Hematopoietic multipotent progenitor cell treated with erythropoietin and hydrocortisone succinate and interleukin-3 and kit ligand, for 17 days (in vitro differentiated cells): Measurements from ENCODE around the gene PRRC1.
"Not testable (repeated sequence)": the region's sequence is repeated elsewhere in the genome, so short reads cannot be mapped to it uniquely, and the experiment has no call there.

ENCODE experiments used
- DNase-seq: peaks from one replicate; pipeline ENCODE4 v3.0.0-alpha.2; 2015; ENCODE audit warnings: low spot score

The PRRC1 gene

DNA sequence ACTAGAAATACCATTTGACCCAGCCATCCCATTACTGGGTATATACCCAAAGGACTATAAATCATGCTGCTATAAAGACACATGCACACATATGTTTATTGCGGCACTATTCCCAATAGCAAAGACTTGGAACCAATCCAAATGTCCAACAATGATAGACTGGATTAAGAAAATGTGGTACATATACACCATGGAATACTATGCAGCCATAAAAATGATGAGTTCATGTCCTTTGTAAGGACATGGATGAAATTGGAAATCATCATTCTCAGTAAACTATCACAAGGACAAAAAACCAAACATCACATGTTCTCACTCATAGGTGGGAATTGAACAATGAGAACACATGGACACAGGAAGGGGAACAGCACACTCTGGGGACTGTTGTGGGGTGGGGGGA lies 27.8 kb downstream of the PRRC1 start:
- DNase-seq: not testable (repeated sequence)

DNA sequence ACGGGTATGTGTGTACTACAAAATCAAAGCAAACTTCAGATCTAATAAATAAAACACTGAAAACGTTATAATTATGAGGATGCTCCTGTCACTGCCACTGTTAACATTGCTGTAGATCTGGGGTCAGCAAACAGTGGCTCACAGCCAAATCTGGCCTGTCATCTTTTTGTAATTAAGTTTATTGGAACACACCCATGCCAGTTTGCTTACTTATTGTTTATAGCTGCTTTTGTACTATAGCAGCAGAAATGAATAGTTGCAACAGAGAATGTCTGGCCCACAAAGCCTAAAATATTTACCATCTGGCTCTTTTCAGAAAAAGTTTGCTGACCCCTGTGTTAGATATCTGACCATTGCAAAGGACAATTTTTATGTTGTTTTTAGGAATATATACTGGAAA lies 32.1 kb downstream of the PRRC1 start:
- DNase-seq: no peak

DNA sequence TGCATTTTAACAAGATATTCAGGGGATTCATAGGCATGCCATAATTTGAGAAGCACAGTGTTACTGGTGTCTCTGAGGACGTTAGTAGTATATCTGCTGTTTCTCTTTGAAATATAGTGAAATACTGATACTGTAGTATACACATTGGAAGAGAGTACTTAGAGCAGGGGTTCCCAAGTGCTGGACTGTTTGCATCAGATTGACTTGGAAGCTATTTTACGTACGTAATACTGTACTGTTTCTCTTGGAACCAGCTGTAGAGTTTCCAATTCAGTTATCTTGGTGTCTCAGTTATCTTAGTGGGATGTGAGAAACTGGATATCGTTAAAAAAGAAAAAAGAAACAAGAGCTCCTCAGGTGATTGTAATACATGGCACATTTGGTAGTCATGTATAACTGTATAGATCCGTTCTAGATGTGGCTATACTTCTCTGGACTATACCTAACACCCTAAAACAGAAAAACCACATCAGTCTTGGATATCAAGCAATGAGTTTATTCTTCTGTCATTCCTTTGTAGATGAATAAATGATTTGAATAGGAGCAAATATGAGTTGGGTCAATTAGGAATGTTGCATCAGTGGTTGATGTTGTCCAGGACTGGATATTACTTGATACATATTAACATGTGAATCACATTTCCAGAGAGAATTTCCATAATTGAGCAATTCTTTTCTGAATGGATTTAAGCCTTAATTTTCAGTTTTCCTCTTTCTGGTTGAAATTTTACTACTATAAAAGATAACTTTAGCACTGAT lies 33.4 kb downstream of the PRRC1 start:
- no peak for DNase-seq

DNA sequence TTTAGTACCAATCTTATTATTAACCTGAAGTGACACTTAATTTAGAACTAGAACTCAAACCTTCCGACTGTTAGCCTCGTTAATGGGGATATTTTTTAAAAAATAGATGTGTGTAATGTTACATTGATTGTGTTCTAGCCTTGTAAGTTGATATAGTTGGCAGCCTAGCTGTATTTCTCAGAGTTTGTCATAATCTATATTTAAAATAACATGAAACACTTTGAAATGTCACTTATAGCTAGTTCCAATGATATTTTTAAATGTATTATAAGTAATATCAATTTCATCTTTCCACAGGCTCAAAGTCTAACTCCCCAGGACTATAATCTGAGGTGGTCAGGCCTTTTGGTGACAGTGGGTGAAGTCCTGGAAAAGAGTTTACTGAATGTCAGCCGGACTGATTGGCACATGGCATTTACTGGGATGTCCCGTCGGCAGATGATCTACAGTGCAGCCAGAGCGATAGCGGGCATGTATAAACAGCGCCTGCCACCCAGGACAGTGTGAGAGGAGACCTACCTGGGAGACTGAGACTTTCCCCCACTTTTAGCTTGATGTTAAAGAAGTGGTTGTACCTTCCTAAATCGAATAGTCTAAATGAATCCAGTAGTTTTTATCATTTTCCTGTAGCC lies 34.1 kb downstream of the PRRC1 start:
- no peak for DNase-seq

DNA sequence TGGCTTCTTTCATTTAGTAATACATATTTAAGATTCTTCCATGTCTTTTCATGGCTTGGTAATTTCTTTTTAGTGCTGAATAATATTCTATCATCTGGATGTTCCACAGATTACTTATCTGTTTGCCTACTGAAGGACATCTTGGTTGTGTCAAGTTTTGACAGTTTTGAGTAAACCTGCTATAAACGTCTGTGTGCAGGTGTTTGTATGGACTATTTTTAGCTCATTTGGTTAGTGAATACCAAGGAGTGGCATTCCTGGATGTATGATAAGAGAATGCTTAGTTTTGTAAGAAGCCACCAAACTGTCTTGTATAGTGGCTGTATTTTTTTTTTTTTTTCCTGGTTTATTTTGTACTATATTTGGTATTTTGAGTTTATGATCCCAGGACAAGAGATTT lies 38.4 kb downstream of the PRRC1 start:
- DNase-seq: no peak

DNA sequence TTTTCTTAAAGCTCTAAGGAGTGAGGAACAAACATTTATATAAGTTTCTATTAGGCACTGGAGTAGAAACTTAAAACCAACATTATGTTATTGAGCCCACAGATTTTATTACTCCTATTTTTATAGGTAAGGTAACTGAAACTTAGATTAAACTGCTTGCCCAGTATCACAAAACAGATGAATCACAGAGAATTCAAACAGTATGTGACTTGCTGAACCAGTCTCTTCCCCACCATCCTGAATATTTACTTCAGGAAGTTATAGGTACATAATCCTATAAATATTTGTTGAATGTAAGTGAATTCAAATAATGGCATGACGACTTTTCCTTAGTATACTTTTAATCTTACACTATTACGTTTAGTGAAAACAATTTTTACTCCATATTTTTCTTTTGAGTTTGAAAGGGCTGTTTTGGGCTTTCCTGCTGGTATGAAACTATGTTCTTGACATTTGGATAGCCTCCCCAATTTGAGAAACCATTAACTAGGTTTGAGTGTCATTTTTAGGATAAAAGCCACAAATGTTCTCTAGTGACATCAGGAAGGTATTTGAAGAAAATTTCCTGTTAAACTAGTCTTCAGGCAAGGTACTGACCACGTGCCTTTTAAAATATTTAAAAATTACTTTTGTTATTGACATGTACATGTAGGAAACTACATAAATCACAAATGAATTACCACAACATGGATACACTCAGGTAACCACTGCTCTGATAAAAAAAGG lies 39.3 kb downstream of the PRRC1 start:
- DNase-seq: no peak

DNA sequence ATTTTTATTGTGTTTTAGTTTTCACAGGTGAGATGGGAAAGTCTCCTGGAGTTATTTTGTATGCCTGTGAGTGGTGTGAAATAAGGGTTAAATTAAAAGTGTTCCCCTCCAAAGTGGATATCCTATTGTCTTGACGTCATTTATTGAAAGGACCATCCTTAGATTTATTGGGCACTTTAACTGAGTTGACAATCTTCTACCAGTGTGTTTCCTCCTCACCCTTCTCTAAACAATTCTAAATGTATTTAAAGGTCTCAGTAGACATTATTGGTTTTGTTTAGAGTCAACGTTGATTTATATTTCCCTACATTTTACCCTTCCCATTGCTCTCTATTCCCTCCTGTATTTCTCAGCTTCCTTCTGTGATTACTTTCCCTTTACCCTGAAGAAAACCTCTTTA lies 40.8 kb downstream of the PRRC1 start:
- no peak for DNase-seq

DNA sequence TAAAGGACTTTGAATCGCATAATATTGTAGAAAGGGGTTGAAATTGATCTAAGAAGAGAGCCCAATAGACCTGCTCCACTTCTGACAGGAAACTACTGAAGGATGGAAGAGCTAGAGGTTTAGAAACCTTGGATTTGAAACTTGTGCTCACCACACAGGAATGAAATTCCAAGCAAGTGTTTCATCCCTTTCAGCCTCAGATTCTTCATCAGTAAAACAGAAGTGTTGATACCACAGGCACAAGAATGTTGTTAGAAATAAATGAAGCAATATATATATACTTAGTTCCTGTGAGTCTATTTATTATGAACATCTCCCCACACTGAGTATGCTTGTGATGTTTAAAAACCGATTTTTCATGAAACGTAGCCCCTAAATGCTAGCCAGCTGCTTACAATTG lies 43.8 kb downstream of the PRRC1 start:
- no peak for DNase-seq

DNA sequence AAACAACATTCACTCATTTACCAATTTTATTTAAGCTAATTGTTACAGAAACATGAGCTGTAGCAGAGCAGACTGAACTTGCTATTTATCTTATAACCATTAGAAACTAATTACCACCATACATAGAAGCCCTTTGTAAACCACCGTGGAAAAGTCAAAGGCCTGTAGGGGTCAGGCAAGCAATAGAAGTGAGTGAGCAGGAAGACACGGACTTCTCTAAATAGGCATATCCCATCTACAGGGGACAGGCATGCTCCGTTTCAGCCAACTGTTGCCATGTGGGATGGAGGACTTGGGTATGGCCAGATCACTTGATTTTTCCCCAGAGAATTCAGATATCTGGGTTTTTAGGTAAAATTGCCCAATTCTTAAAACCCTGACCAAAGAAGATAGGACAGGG lies 44.8 kb downstream of the PRRC1 start:
- no peak for DNase-seq

DNA sequence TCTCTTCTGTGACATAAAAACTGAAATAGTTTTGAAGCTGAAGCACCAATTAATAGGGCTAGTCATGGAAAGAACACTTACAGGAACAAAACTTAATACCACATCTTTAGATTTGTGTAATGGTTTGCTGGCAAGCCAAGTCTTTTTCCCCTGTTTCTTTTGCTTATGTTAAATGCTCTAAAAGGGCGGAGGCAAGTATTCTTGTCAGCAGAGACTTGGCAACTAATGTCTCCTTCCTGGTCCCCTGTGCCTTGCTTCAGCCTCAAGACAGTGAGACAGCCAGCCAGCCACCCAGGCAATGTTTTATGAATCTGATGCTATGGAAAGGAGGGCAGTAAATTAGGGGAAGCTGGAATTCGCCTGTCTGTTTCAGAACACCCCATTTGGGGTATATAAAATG lies 45.7 kb downstream of the PRRC1 start:
- no peak for DNase-seq

DNA sequence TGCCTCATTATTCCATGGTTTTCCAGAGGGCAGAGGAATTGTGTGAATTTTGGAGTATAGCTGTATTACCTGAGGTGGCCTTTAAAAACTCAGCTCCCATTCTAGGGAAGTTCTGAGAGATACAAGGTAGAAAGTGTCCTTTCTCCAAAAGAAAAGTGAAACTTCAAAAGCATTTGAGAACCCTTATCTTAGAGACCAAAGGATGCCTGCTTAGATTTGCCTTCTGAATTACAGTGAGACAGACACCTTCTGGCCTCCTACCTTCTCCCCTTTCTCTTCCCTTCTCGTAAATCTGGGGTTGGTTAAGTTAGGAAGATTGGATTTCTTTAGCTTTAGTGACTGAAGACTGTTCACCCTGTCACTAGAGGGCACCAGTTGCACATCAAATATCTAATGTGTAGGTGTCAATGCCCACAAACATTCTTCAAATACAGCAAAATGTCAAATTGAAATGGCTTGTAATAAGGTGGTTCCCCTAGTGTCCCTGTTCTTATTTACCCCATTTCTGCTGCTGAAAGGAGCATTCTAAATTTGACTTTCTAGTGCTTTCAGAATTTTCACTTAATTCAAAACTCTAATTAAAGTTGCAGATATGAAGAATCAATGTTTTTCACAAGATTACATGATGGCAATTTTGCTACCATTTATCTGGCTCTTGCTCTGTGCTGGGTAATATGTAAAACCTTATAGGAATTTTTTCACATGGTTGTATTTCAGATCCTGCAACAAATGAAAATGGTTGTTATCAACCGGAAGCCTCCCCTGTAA lies 46.7 kb downstream of the PRRC1 start:
- peak; percentile 29 for DNase-seq

DNA sequence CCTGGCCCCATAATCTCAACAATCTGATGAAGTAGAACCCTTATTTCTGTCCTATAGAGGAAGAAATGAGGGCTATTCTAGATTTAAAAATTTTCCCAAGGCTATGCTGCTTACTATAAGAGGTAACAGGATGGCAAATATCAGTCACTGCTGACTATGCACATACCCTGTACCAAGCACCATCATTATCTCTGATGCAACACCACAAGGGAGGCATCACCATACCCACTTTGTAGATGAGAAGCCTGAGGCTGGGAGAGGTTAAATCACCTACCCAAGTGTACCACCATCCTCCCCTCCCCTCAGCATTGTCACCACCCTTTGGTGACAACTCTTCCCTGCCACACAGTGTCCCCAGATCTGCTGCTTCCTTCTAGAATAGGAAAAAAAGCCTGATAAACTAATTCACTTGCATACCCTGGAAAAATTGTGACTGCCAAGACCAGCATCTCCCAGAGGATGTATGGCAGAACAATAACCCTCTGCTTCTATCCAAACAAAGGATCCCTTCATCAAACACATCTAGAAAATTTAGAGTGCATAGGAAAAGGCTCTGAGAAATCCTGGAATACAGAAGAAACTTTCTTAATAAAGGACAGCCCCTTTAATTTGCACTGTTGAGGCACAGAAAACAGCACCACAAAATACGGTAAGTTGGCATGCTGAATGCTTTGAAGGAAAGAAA lies 48.3 kb downstream of the PRRC1 start:
- no peak for DNase-seq

DNA sequence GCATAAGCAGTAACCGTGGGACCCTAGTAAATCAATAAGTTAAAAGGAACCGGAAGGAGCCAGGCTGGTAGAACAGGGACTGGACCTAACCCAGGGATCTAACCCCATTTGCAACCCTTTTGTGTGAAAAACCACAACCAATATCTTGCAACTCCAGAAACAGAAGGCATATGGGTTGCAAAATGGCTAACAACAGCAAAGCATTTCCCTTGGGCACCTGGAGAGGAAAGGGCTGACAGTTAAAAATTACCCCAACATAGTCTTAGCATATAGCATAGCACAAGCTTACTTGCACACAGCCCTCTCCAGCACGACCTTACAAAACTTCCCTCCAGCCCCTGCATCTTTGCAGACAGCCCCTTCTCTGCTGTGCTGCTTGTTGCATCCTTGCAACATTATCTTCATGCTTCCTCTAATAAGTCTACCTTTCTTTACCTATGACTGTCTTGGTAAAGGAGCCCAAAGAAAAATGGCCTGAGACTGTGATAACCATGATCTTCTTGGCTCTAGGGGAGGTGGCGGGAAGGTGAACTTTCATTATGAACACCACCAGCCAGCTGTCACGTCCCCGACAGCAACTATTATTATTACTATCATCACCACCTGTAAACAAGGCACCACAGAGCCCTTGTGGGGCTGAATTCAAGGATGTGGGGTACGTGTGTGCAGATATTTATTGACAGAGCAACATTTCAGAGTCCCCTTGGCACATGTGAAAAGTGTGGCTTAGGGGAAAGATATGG lies 49.8 kb downstream of the PRRC1 start:
- DNase-seq: no peak

DNA sequence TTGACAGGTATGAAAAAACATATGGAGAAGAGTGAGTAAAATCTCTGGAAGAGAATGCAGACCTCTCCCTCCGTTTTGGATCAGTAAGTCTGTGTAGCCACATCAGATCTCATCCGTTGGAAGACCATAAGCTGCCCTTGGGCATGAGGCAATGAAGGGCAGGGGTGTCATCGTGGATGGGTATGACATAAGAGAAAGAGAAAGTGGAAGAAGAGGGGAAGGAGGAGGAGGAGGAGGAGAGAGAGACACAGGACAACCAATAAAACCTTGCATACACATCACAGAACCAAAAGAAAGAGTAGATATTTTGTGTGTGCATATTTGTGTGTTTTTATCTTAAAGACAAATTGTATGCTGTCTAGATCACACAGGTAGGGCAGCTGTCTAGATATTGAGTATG lies 50.7 kb downstream of the PRRC1 start:
- DNase-seq: no peak

DNA sequence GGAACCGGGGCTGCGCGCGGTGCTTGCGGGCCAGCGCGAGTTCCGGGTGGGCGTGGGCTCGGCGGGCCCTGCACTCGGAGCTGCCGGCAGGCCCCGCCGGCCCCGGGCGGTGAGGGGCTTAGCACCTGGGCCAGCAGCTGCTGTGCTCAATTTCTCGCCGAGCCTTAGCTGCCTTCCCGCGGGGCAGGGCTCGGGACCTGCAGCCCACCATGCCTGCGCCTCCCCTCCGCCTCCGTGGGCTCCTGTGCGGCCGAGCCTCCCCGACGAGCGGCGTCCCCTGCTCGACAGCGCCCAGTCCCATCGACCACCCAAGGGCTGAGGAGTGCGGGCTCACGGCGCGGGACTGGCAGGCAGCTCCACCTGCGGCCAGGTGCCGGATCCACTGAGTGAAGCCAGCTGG lies 52.0 kb downstream of the PRRC1 start:
- not testable (repeated sequence) for DNase-seq

DNA sequence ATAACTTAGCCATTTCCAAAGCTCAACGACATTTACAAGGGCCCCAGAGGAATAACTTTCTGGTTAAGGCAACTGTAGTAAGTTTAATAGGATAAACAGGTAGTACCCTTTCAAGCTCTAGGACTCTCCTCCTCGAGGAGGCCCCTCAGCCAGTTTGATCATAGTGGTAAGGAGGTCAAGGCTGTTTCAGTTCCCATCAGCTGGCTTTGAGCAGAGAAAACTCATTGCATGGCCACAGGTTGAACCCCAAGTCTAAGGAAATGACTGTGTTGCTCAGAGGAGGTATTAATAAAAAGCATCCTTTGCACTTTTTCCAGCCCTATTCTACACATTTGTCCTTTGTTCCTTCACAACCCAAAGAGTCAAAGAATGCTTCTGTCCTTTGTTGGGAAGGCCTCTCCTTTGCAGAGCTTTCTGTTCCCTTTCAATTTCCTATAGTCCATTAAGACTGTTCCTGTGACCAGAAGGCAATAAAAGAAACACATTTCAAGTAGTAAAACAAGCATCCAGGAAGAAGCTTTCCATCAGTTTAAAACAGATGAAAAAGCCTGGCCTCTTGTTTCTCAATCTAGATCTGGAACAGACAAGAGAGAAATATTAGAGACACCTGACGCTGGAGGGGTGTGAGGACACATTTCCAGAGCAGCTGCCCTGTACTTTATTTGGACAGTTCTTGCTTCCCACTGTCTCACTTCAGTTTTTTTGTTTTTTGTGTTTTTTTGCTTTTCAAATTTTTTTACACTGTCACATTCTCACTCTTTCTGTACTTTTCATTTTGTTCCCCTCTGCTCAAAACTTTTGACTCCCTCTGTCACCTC lies 54.1 kb downstream of the PRRC1 start:
- no peak for DNase-seq

DNA sequence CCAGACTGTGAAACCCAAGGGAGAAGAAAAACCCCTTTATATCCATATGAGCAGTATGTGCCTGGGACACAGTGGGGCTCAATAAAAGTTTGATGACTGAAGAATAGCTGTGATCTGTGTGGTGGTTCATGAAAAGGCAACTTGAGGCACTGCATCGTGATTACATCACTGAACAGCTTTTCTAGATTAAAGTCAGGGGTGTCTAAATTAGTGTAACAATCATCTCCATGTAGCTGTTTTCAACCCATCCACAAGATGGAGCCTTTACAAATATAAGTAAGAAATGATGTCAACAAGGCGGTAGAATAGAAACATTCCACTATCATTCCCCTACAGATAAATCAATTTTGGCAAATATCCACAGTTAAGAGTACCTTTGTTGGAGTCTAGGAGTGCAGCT lies 55.5 kb downstream of the PRRC1 start:
- DNase-seq: no peak

DNA sequence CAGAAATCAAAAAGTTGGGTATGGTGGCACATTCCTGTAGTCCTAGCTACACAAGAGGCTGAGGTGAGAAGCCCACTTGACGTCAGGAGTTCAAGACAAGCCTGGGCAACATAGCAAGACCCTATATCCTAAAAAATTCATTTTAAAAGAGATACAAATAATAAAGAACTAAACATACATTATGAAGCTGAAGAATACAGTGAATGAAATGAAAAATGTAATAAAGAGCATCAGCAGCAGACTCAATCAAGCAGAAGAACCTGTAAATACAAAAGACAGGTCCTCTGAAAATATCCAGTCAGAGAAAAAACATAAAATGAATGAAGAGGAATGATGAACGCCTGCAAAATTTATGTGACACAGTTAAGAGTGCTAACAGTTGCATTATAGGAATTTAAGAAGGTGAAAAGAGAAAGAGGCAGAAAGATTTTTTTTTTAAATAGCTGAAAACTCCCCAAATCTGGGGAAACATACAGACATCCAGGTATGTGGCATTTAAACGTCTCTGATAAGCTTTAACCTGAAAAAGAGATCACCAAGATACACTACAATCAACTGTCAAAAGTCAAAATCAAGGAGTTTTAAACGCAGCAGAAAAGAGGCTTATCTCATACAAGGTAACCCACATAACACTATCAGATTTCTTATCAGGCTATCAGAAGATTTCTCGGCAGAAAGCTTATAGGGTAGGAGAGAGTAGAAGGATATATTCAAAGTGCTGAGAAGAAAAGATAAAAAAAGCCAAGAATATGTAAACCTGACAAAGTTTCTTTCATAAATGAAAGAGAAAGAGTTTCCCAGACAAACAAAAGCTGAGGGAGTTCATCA lies 57.6 kb downstream of the PRRC1 start:
- no peak for DNase-seq

DNA sequence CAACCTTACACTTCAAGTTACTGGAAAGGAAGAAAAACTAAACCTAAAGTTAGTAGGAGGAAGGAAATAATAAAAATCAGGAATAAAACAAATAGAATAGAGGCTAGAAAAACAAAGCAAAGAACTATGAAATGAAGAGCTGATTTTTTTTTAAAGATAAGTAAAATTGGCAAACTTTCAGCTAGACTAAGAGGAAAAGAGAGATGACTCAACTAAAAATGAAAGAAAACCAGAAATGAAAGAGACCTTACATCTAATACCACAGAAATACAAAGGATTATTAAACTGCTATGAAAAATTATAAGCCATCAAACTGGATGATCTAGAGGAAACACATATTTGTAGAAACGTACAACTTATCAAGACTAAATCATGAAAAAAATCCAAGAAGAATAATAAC lies 60.0 kb downstream of the PRRC1 start:
- DNase-seq: no peak
